Measurements from ENCODE around the gene SAXO1.
"Not testable (repeated sequence)": the region's sequence is repeated elsewhere in the genome, so short reads cannot be mapped to it uniquely, and the experiment has no call there.

The SAXO1 gene

GRCh38 chr9:18969128-18969527 lies 63.9 kb downstream of the SAXO1 start:
- DNase-seq: no peak

GRCh38 chr9:18955626-18956025 lies 77.4 kb downstream of the SAXO1 start:
- no peak for DNase-seq

GRCh38 chr9:18951936-18952335 lies 81.1 kb downstream of the SAXO1 start:
- no peak for DNase-seq

GRCh38 chr9:18947892-18948339 lies 85.1 kb downstream of the SAXO1 start:
- no peak for DNase-seq

GRCh38 chr9:18942801-18943200 lies 90.2 kb downstream of the SAXO1 start:
- DNase-seq: no peak

GRCh38 chr9:18941060-18941740 lies 91.8 kb downstream of the SAXO1 start:
- no peak for DNase-seq

- DNase-seq: no peak
Observed at GRCh38 chr9:18939943-18940342, 93.1 kb downstream of the SAXO1 start.

- no peak for DNase-seq
Observed at GRCh38 chr9:18936094-18936871, 96.7 kb downstream of the SAXO1 start.

- DNase-seq: no peak
Observed at GRCh38 chr9:18935541-18935940, 97.5 kb downstream of the SAXO1 start.

- DNase-seq: not testable (repeated sequence)
Observed at GRCh38 chr9:18930611-18931010, 102.4 kb downstream of the SAXO1 start.

- DNase-seq: no peak
Observed at GRCh38 chr9:18928711-18929110, 104.3 kb downstream of the SAXO1 start.

GRCh38 chr9:18926513-18926912 lies 106.5 kb downstream of the SAXO1 start:
- DNase-seq: no peak

- no peak for DNase-seq
Observed at GRCh38 chr9:18925880-18926279, 107.1 kb downstream of the SAXO1 start.

GRCh38 chr9:18923671-18924430 lies 109.2 kb downstream of the SAXO1 start:
- no peak for DNase-seq

- no peak for DNase-seq
Observed at GRCh38 chr9:18923167-18923566, 109.8 kb downstream of the SAXO1 start.

GRCh38 chr9:18922161-18922885 lies 110.7 kb downstream of the SAXO1 start:
- no peak for DNase-seq

GRCh38 chr9:18921366-18922075 lies 111.5 kb downstream of the SAXO1 start:
- DNase-seq: no peak

GRCh38 chr9:18920141-18921084 lies 112.6 kb downstream of the SAXO1 start:
- no peak for DNase-seq

- DNase-seq: no peak
Observed at GRCh38 chr9:18911714-18912342, 121.2 kb downstream of the SAXO1 start.

GRCh38 chr9:18910916-18911315 lies 122.1 kb downstream of the SAXO1 start:
- no peak for DNase-seq

- DNase-seq: peak; percentile 38
Observed at GRCh38 chr9:18910435-18910834, 122.6 kb downstream of the SAXO1 start.
